Heart right ventricle (tissue), 16 donors: Measurements from ENCODE around the gene VAMP3. TPM values are rescaled to one million over a fixed set of nuclear protein-coding genes. Genes with fewer than 3 reads are reported as not detected.

Experiments used
- ATAC-seq, 8 donors: fragments of 200-7000 bp; cut with Tn5 transposase; one replicate each; pipeline ENCODE4 v1.9.1; 2020; ENCODE audit warnings: mild to moderate bottlenecking in 8 of 8, moderate library complexity in 8 of 8, moderate number of reproducible peaks in 1 of 8
- DNase-seq, 2 donors: peaks; one replicate each; pipeline ENCODE4 v3.0.0-alpha.2; 2020
- H3K27ac ChIP-seq, 10 donors: fragments of 200-600 bp; sonication (generic) in 2 of 10; one replicate each; pipeline versions ENCODE4 v1.5.0 to v1.8.0; 2020 to 2022; ENCODE audit warnings: mild to moderate bottlenecking in 3 of 10
- H3K27me3 ChIP-seq, 7 donors: fragments of 200-600 bp; one replicate each; pipeline ENCODE4 v1.8.0; 2021 to 2022; ENCODE audit warnings: mild to moderate bottlenecking in 2 of 7
- H3K36me3 ChIP-seq, 9 donors: fragments of 200-600 bp; sonication (generic) in 1 of 9; one replicate each; pipeline versions ENCODE4 v1.5.0 to v1.8.0; 2020 to 2022; ENCODE audit warnings: mild to moderate bottlenecking in 2 of 9
- H3K4me1 ChIP-seq, 9 donors: fragments of 200-600 bp; sonication (generic) in 1 of 9; one replicate each; pipeline versions ENCODE4 v1.5.0 to v1.8.0; 2020 to 2022; ENCODE audit warnings: mild to moderate bottlenecking in 4 of 9
- H3K4me3 ChIP-seq, 10 donors: fragments of 200-600 bp; sonication (generic) in 2 of 10; one replicate each; pipeline versions ENCODE4 v1.5.0 to v1.8.0; 2020 to 2022; ENCODE audit warnings: mild to moderate bottlenecking in 7 of 10, moderate library complexity in 2 of 10
- H3K9me3 ChIP-seq, 11 donors: fragments of 200-600 bp in 10 of 11; sonication (generic) in 2 of 11; one replicate each; pipeline versions ENCODE4 v1.5.0 to v1.8.0; 2013 to 2022; ENCODE audit warnings: mild to moderate bottlenecking in 2 of 11, control low read depth in 1 of 11, moderate library complexity in 1 of 11
- WGBS, 2 donors: extraction: QIAGEN DNeasy Blood & Tissue Kit; methylation state at CpG; one replicate each; pipeline ENCODE4 v1.1.7; 2013; ENCODE audit warnings: inconsistent platforms in 1 of 2; 5-methylcytosine and 5-hydroxymethylcytosine counted together
- intact Hi-C, 10 donors: fragments of 100-400 bp; cut with DNase I; formaldehyde crosslinking; loops; one replicate each; pipeline versions ENCODE4 v1.11.1 to v1.14.2; 2022
- long read RNA-seq, 3 donors: library from polyadenylated mRNA; unstranded; transcript quantifications; one replicate each; pipeline ENCODE4 v2.0.0, GENCODE V29; 2020 to 2021
- polyA plus RNA-seq, 2 donors: library from polyadenylated mRNA; stranded (reverse); fragments of 200-250 nt; gene quantifications; one replicate each; pipeline ENCODE4 v1.2.3, GENCODE V29; 2013
- total RNA-seq, 10 donors: library from RNA; stranded (reverse); fragmentation: NEBNext Ultra II Directional in 3 of 10; extraction: Animal tissue kit (Norgen Biotek cat#: 25700) in 3 of 10; gene quantifications; one replicate each; pipeline versions ENCODE4 v1.2.1 to v1.2.4, GENCODE V29; 2021 to 2023
- TF ChIP-seq, protein P1 (sequence below), 9 donors: fragments of 200-600 bp; sonication (generic) in 2 of 9; IDR thresholded peaks; one replicate each; pipeline versions ENCODE4 v1.5.0 to v1.8.0; 2021 to 2022; ENCODE audit warnings: antibody characterized with exemption in 9 of 9, mild to moderate bottlenecking in 5 of 9, moderate library complexity in 1 of 9
- donor health status: Arrhythmogenic right ventricular cardiomyopathy.
- donor health status: ischemic (EF 13 %, LVEDD 7.1; RV severe dilation, severe dysfunction).
- donor health status: healthy with polysubstance abuse.
- donor health status: DM: no; HTN: yes; CAD: no.
- donor health status: DM: no; HTN: no; CAD: no.
- donor health status: ischemic (EF 25% LVEDD 6.9; RV normal size, moderate dysfunction).
- donor health status: ischemic (EF 25% LVEDD 5.7; RV mildly dilated, moderate dysfunction).
- donor health status: healthy.
- donor health status: DM: yes; HTN: yes; CAD: no.
- donor health status: Ischemic cardiomyopathy.
- donor health status: ischemic (EF 35%, LVEDD 5.7; RV mildly dilated, moderate dysfunction).
- donor health status: nonischemic (EF 11% LVEDD 7.7; RV severe dilation, severe dysfunction).
- donor health status: DM: yes; HTN: yes; CAD: no.
- donor health status: PGD.
- donor health status: ischemic (EF 29% LVEDD 5.4; RV normal size, mild dysfunction).
- donor health status: nonischemic (EF 23%, LVEDD 6.1; RV moderate dilation, normal function).

The VAMP3 gene, protein sequence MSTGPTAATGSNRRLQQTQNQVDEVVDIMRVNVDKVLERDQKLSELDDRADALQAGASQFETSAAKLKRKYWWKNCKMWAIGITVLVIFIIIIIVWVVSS
- total RNA-seq (10 to 100 TPM; 64.5 to 88.4 (median 76.7) TPM), polyA plus RNA-seq (10 to 100 TPM; 48.7 to 49.8 TPM)
- long read RNA-seq, donor 1, transcript VAMP3-201 (5 exons, 2,205 nt) = major isoform, 56 of 75 reads
- long read RNA-seq, donor 1, partial matches to known transcripts = 15 of 75 reads
- long read RNA-seq, donor 1, other reads (novel, unspliced or antisense) = 0 of 75 reads
- long read RNA-seq, donor 2, transcript VAMP3-201 (5 exons, 2,205 nt) = major isoform, 70 of 106 reads
- long read RNA-seq, donor 2, transcript VAMP3-202 (5 exons, 954 nt) = minor isoform, 10 of 106 reads
- long read RNA-seq, donor 2, partial matches to known transcripts = 24 of 106 reads
- long read RNA-seq, donor 2, other reads (novel, unspliced or antisense) = 2 of 106 reads
- long read RNA-seq, donor 3, transcript VAMP3-201 (5 exons, 2,205 nt) = major isoform, 174 of 207 reads
- long read RNA-seq, donor 3, partial matches to known transcripts = 27 of 207 reads
- long read RNA-seq, donor 3, other reads (novel, unspliced or antisense) = 6 of 207 reads

DNA sequence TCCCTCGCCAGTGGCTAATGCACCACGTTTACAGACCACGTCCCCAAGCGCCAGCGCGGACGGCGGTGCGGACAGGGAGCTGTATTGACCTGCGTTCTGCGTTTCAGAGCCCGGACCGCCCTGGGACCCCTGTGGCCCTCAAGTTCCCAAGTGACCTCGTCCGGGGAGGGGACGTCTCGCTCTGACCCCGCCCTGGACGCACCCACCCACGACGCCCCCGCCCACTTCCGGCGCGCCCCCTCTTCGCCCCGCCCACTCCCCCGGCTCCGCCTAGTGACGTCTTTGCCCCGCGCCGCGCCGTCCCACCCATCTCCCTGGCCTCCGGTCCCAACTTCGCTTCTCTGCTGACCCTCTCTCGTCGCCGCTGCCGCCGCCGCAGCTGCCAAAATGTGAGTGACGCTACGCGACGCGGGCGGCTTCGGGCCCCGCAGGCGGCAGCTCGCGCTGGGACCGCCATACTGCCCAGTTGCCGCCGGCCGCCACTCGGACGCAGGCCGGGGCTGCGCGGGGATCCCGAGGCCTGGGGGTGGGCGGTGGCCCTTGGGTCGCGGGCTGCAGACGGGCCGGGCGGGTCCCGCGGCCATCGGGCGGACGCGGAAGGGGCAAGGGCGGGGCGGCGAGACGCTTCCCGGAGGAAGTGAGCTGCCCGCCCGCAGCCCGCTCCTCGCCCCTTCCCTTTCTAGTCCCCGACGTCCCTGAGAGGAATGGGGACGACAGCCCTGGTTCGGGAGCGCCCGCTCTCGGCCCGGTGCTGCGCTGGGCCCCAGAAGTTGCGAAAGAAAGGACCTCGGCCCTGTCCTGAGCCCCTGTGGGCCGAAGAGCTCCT, at the start of gene VAMP3:
Gene VAMP3, plus strand, starts transcription at position 300 of the 826 bp plus-strand sequence. Its CDS starts 88 bp downstream, at position 388.
- DNase-seq (peak; percentile 91 to 94), ATAC-seq (peak; percentile 98 to 99 (median 99))
- H3K36me3 ChIP-seq = peaks cover 0 to 38% (median 5%) of the 10 kb centered on the region in 9 donors
- WGBS, 2 donors = 1% methylated on average over 81 to 94 of the region's 97 CpGs
- TF ChIP-seq, protein P1, sequence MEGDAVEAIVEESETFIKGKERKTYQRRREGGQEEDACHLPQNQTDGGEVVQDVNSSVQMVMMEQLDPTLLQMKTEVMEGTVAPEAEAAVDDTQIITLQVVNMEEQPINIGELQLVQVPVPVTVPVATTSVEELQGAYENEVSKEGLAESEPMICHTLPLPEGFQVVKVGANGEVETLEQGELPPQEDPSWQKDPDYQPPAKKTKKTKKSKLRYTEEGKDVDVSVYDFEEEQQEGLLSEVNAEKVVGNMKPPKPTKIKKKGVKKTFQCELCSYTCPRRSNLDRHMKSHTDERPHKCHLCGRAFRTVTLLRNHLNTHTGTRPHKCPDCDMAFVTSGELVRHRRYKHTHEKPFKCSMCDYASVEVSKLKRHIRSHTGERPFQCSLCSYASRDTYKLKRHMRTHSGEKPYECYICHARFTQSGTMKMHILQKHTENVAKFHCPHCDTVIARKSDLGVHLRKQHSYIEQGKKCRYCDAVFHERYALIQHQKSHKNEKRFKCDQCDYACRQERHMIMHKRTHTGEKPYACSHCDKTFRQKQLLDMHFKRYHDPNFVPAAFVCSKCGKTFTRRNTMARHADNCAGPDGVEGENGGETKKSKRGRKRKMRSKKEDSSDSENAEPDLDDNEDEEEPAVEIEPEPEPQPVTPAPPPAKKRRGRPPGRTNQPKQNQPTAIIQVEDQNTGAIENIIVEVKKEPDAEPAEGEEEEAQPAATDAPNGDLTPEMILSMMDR (IDR thresholded peaks at IDR 0.05) = no peak
- H3K27me3 ChIP-seq = no peaks in the 10 kb centered on the region
- intact Hi-C loops = no loop called here
- peak within 1 kb of the TSS; percentile 74 to 94 (median 87) for H3K4me3 ChIP-seq
- H3K27ac ChIP-seq = peak within 1 kb of the TSS; percentile 72 to 97 (median 92)
- peaks cover 8 to 33% (median 17%) of the 10 kb centered on the region in 9 donors for H3K4me1 ChIP-seq
- no peaks in the 10 kb centered on the region for H3K9me3 ChIP-seq

DNA sequence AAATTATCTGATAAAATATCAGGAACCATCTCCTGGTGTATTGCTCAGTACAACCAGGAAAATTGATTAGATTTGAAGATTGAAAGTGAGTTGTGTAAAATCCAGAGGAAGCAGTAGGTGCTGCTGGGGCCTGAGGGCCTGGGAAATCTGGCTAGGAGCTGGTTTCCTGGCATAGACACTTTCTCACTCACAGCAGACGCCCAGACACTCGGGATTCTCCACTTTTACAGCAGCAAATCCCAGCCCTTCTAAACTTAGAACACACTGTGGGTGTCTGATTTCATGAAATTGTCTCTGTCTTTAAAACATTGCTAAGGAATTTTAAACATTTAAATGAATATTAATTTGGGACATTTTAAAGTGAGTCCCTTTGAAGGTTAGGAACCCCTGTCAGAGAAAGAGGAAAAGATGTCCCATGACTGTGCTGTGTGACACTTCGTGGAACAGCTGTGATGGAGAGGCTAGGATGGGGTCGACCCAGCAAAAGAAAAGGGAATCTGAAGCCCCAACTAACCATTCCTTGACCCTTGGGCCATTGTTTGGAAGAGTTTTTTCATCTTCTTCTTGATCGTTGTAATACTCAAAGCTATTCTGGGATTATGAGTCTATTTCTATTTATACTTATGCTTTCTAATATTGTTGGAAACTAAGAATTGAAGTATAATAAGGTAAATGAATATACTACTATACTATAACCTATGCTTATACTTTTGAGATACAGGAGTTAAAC, 49.0 kb upstream of the VAMP3 start:
- 32 to 42% methylated on average over 5 of the region's 5 CpGs for WGBS, 2 donors
- no peak for DNase-seq
- H3K36me3 ChIP-seq = no peaks in the 10 kb centered on the region
- H3K27ac ChIP-seq = peak overlapping the region in 6 of 10 donors; percentile 6 to 73 (median 54)
- no peaks in the 10 kb centered on the region for H3K9me3 ChIP-seq
- ATAC-seq = peak in 1 of 8 donors; percentile 24
- H3K4me1 ChIP-seq = peaks cover 0 to 40% (median 18%) of the 10 kb centered on the region in 9 donors
- H3K4me3 ChIP-seq = no peak overlapping the region
- TF ChIP-seq, protein P1 (IDR thresholded peaks at IDR 0.05) = no peak
- H3K27me3 ChIP-seq = no peaks in the 10 kb centered on the region
- intact Hi-C loops = no loop called here

DNA sequence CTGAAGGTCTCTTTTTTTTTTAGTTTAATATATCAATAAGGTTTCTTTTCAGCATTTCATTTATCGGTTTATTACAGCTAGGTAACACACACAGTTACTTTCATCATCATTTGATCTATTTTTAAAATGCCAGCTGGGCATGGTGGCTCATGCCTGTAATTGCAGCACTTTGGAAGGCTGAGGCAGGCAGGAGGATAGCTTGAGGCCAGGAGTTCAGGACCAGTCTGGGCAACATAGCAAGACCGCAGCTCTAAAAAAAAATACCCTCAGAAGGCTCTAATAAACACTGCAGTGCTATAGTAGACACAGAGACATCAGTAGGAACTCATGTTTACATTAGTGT, 48.5 kb upstream of the VAMP3 start:
- TF ChIP-seq, protein P1 (IDR thresholded peaks at IDR 0.05) = no peak
- Histone ChIP-seq H3K36me3 (no peaks in the 10 kb centered on the region), H3K9me3 (no peaks in the 10 kb centered on the region), H3K27me3 (no peaks in the 10 kb centered on the region), H3K27ac (peak overlapping the region in 4 of 10 donors; percentile 41 to 73 (median 67)), H3K4me3 (no peak overlapping the region), H3K4me1 (peaks cover 0 to 43% (median 18%) of the 10 kb centered on the region in 9 donors)
- no peak for DNase-seq
- ATAC-seq = peak in 1 of 8 donors; percentile 51
- intact Hi-C loops = no loop called here
- 77 to 79% methylated on average over 2 of the region's 2 CpGs for WGBS, 2 donors
